ENCODE measurements around the gene SCD. TPM values are rescaled to one million over a fixed set of nuclear protein-coding genes. Genes with fewer than 3 reads are reported as not detected.

Gene SCD
- total and polyA plus RNA-seq, 2 donors (not counting 1 experiment from before 2014, with no cell fraction given) = 0.89 to 5.1 TPM

- intact Hi-C loops (cut with micrococcal nuclease) = no loop called here
- Histone ChIP-seq H4K20me1 (ENCODE audit: control insufficient read depth, insufficient read depth, low read length, poor library complexity, severe bottlenecking) (no peaks in the 10 kb centered on the region), H3K79me2 (ENCODE audit: control insufficient read depth, insufficient read depth, low read length) (no peaks in the 10 kb centered on the region), H3K4me3 (ENCODE audit: control extremely low read depth in 1 of 5, extremely low read depth in 1 of 5, insufficient read depth in 1 of 5, low read depth in 2 of 5, low read length in 4 of 5) (no peak overlapping the region), H3K27me3 (replicated peaks in 1 of 4; ENCODE audit: control extremely low read depth in 1 of 4, control insufficient read depth in 3 of 4, insufficient read depth in 4 of 4, low read length in 3 of 4) (no peaks in the 10 kb centered on the region), H3K9ac (ENCODE audit: low read length) (no peak overlapping the region), H3K4me1 (ENCODE audit: control insufficient read depth in 2 of 2, insufficient read depth in 2 of 2, low read length in 2 of 2) (no peaks in the 10 kb centered on the region), H3K4me2 (replicated peaks; ENCODE audit: low read depth, low read length, poor library complexity, severe bottlenecking) (no peak overlapping the region), H3K9me3 (ENCODE audit: control extremely low read depth in 1 of 3, control insufficient read depth in 2 of 3, insufficient read depth in 1 of 3, low read length in 2 of 3) (no peaks in the 10 kb centered on the region), H2AFZ (ENCODE audit: insufficient read depth, low read depth, low read length, poor library complexity, severe bottlenecking) (no peak overlapping the region), H3K27ac (ENCODE audit: low read length in 2 of 2) (no peak overlapping the region), H3K36me3 (replicated peaks in 1 of 2; ENCODE audit: control extremely low read depth in 1 of 2, control insufficient read depth in 1 of 2, extremely low read depth in 1 of 2, insufficient read depth in 2 of 2, low read length in 1 of 2) (no peaks in the 10 kb centered on the region)
- H3K9me3 Mint-ChIP-seq (ENCODE audit: insufficient read depth) = no peaks in the 10 kb centered on the region
- TF ChIP-seq CTCF (IDR thresholded peaks at IDR 0.05) (no peak), EZH2 (IDR thresholded peaks at IDR 0.05; ENCODE audit: borderline replicate concordance, insufficient read depth, low read depth, low read length, poor library complexity, severe bottlenecking) (no peak)
- no peak overlapping the region for H3K27ac Mint-ChIP-seq
- H3K27me3 Mint-ChIP-seq = peaks cover 4% of the 10 kb centered on the region
- WGBS (ENCODE audit: insufficient coverage) = no CpG with 5 or more reads among the region's 2 CpGs
- DNase-seq (no peak), ATAC-seq (ENCODE audit: low read depth) (no peak)
- H3K4me3 Mint-ChIP-seq = no peak overlapping the region
- no peaks in the 10 kb centered on the region for H3K4me1 Mint-ChIP-seq
- ChIA-PET POLR2A (no interaction called here), CTCF (no interaction called here)
Measured at GRCh38 chr10:100395626-100396025, 48.6 kb downstream of the SCD start.

GRCh38 chr10:100396605-100397004 is 49.6 kb downstream of the SCD start:
- POLR2A ChIA-PET = no interaction called here
- WGBS (ENCODE audit: insufficient coverage) = 80% methylated on average over 1 of the region's 4 CpGs
- intact Hi-C loops (cut with micrococcal nuclease) = no loop called here

More at GRCh38 chr10:100396605-100397004, 49.6 kb downstream of the SCD start:
- no peaks in the 10 kb centered on the region for H4K20me1 ChIP-seq (ENCODE audit: control insufficient read depth, insufficient read depth, low read length, poor library complexity, severe bottlenecking)
- DNase-seq (no peak), ATAC-seq (ENCODE audit: low read depth) (no peak)
- CTCF ChIA-PET = no interaction called here
- no peak overlapping the region for H2AFZ ChIP-seq (ENCODE audit: insufficient read depth, low read depth, low read length, poor library complexity, severe bottlenecking)
- H3K4me3 Mint-ChIP-seq = no peak overlapping the region
- no peaks in the 10 kb centered on the region for H3K79me2 ChIP-seq (ENCODE audit: control insufficient read depth, insufficient read depth, low read length)
- H3K4me1 Mint-ChIP-seq = no peaks in the 10 kb centered on the region
- H3K27ac ChIP-seq (ENCODE audit: low read length in 2 of 2) = no peak overlapping the region
- no peaks in the 10 kb centered on the region for H3K36me3 ChIP-seq (replicated peaks in 1 of 2; ENCODE audit: control extremely low read depth in 1 of 2, control insufficient read depth in 1 of 2, extremely low read depth in 1 of 2, insufficient read depth in 2 of 2, low read length in 1 of 2)
- H3K27me3 Mint-ChIP-seq = peaks cover 4% of the 10 kb centered on the region
- no peaks in the 10 kb centered on the region for H3K9me3 ChIP-seq (ENCODE audit: control extremely low read depth in 1 of 3, control insufficient read depth in 2 of 3, insufficient read depth in 1 of 3, low read length in 2 of 3)
- no peaks in the 10 kb centered on the region for H3K27me3 ChIP-seq (replicated peaks in 1 of 4; ENCODE audit: control extremely low read depth in 1 of 4, control insufficient read depth in 3 of 4, insufficient read depth in 4 of 4, low read length in 3 of 4)
- no peak overlapping the region for H3K4me2 ChIP-seq (replicated peaks; ENCODE audit: low read depth, low read length, poor library complexity, severe bottlenecking)
- TF ChIP-seq EZH2 (IDR thresholded peaks at IDR 0.05; ENCODE audit: borderline replicate concordance, insufficient read depth, low read depth, low read length, poor library complexity, severe bottlenecking) (no peak), CTCF (IDR thresholded peaks at IDR 0.05) (no peak)
- no peak overlapping the region for H3K27ac Mint-ChIP-seq
- H3K4me1 ChIP-seq (ENCODE audit: control insufficient read depth in 2 of 2, insufficient read depth in 2 of 2, low read length in 2 of 2) = no peaks in the 10 kb centered on the region
- H3K9ac ChIP-seq (ENCODE audit: low read length) = no peak overlapping the region
- H3K4me3 ChIP-seq (ENCODE audit: control extremely low read depth in 1 of 5, extremely low read depth in 1 of 5, insufficient read depth in 1 of 5, low read depth in 2 of 5, low read length in 4 of 5) = no peak overlapping the region
- H3K9me3 Mint-ChIP-seq (ENCODE audit: insufficient read depth) = no peaks in the 10 kb centered on the region

Measured in B cell (primary cell).